ENCODE measurements around the gene ABCB9.

The ABCB9 gene

GRCh38 chr12:122994781-122995502 is 28.7 kb upstream of the ABCB9 start:
- DNase-seq, result no peak

- no peak for DNase-seq
These were observed 27.9 kb upstream of the ABCB9 start for GRCh38 chr12:122994140-122994675.

- DNase-seq, result no peak
These were observed 26.1 kb upstream of the ABCB9 start for GRCh38 chr12:122992386-122992785.

GRCh38 chr12:122991623-122992275 is 25.5 kb upstream of the ABCB9 start:
- DNase-seq, result no peak

GRCh38 chr12:122990961-122991622 is 24.8 kb upstream of the ABCB9 start:
- DNase-seq, result no peak

- no peak for DNase-seq
These were observed 24.3 kb upstream of the ABCB9 start for GRCh38 chr12:122990561-122990960.

GRCh38 chr12:122989874-122990419 is 23.7 kb upstream of the ABCB9 start:
- DNase-seq, result no peak

GRCh38 chr12:122989225-122989839 is 23.1 kb upstream of the ABCB9 start:
- no peak for DNase-seq

GRCh38 chr12:122988612-122989212 is 22.4 kb upstream of the ABCB9 start:
- DNase-seq, result no peak

- no peak for DNase-seq
These were observed 21.8 kb upstream of the ABCB9 start for GRCh38 chr12:122988036-122988435.

GRCh38 chr12:122987086-122987951 is 21.1 kb upstream of the ABCB9 start:
- DNase-seq, result no peak

GRCh38 chr12:122986258-122986871 is 20.1 kb upstream of the ABCB9 start:
- DNase-seq, result no peak

GRCh38 chr12:122985338-122986257 is 19.3 kb upstream of the ABCB9 start:
- DNase-seq, result no peak

- no peak for DNase-seq
These were observed 18.5 kb upstream of the ABCB9 start for GRCh38 chr12:122984612-122985337.

GRCh38 chr12:122983789-122984515 is 17.7 kb upstream of the ABCB9 start:
- no peak for DNase-seq

- no peak for DNase-seq
These were observed 16.9 kb upstream of the ABCB9 start for GRCh38 chr12:122982963-122983788.

- DNase-seq, result no peak
These were observed 16.2 kb upstream of the ABCB9 start for GRCh38 chr12:122982477-122982815.

Data from T-helper 9 cell (primary cell).